ENCODE results near the gene PDLIM5.
"Not testable (repeated sequence)": the region's sequence is repeated elsewhere in the genome, so short reads cannot be mapped to it uniquely, and the experiment has no call there.

PDLIM5 gene

DNA sequence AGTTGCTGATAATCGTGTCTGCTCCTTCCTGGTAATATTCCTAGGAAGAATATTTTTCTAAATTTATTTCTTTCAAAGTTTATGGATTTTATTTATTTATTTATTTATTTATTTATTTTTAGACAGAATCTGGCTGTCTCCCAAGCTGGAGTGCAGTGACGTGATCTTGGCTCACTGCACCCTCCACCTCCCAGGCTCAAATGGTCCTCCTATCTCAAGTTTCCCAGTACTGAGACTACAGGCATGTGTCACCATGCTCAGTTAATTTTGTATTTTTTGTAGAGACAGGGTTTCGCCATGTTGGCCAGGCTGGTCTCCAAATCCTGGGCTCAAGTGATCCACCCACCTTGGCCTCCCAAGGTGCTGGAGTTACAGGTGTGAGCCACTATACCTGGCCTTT lies 48.9 kb downstream of the PDLIM5 start:
- no peak for DNase-seq

DNA sequence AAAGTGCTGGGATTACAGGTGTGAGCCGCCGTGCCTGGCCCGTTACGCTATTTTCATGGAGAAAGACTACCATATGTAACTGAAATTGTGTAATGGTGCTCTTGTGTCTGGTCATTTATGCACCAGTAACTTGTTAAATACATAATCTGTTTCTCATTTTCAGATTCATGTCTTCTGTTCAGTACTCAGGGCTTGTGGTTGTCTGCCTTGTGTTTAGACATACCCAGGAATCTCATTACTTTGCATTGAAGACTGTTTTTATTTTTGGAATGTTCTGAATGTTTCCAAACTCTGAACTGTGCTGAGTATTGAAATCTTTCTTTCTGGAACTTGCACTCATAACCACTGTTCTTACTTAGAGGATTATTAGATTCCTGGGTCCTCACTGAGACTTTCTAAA lies 52.8 kb downstream of the PDLIM5 start:
- DNase-seq = no peak

DNA sequence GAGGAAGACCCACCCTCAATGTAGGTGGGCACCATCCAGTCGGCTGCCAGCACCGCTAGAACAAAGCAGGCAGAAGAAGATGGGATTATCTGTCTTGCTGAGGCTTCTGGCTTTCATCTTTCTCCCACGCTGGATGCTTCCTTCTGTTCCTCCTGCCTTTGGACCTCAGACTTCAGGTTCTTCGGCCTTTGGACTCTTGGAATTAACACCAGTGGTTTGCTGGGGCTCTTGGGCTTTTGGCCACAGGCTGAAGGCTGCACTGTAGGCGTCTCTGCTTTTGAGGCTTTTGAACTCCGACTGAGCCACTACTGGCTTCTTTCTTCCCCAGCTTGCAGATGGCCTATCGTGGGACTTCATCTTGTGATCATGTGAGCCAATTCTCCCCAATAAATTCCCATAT lies 55.1 kb downstream of the PDLIM5 start:
- no peak for DNase-seq

DNA sequence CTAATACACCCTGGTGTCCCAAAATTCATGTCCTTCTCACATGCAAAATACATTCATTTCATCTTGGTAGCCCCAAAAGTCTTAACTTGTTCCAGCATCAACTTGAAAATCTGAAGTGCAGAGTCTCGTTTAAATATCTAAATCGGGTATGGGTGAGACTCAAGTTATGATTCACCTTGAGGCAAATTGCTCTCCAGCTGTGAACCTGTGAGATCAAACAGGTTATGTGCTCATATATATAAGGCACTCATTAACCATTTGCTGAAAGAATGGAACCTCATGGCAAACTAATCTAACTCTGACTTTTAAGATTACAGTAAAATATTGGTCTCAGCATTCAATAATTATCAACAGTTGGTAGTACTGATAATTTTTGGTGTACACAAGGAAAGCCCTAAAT lies 55.5 kb downstream of the PDLIM5 start:
- no peak for DNase-seq

DNA sequence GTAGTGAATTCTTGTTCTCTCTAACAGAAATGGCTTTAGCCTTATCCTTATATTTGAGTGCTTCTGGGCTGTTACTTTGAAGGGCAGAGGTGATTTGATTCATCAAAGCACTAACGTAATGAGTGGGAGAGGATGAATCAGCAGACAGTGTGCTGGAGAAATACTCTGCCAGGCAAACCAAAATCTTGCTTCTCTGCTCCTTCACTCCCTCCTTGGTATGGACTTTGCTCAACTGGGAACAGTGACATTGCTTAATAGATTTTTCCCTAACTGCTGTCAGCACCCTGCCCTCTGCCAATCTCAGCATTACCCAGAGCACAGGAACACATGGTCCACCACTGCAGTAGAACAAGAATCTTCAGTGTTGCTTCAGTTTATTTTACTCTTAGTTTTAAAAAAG lies 56.0 kb downstream of the PDLIM5 start:
- no peak for DNase-seq

DNA sequence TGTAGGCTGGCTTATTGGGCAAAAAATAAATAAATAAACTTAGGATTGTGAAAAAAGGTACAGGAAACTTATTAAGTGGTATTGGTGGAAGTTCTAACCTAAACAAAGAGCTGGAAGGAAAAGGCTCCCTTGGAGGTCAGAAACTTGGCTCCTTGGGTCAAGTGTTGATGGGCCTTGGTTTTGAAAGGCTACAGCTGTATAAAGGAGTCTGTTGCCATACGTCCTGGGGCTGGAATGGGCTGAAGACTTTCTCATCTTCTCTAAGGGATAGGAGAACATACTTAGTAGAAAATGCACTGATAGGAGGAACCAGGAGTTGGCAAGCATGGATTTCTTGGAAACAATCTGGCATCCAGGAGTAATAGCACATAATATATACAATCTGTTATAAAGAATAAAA lies 56.6 kb downstream of the PDLIM5 start:
- DNase-seq = no peak

DNA sequence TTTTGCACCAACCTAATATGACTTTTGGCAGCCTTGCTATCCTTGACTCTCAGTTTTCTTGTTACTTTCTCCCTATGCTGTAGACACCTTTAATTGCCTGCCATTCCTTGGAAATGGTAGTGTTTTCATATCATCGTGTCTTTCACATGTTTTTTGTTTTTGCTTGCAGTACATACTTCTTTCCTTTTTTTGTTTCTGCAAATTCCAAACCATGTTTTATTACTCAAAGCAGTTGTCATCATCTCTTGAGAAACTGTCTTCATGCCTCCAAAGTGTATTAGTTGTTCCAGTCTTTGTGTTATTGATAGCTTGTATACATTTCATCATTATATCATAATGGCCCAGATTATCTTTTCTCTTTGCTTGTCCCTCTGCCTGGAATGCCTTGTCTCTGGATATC lies 57.1 kb downstream of the PDLIM5 start:
- DNase-seq = no peak

DNA sequence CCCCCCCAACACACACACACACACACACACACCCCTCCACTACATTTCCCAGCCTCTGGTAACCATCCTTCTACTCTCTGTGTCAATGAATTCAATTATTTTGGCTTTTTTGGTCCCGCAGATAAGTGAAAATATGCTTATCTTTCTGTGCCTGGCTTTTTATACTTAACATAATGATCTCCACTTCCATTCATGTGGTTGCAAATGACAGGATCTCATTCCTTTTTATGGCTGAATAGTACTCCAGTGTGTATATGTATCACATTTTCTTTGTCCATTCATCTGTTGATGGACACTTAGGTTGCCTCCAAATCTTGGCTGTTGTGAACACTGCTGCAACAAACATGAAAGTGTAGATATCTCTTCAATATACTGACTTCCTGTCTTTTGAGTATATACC lies 59.8 kb downstream of the PDLIM5 start:
- no peak for DNase-seq

DNA sequence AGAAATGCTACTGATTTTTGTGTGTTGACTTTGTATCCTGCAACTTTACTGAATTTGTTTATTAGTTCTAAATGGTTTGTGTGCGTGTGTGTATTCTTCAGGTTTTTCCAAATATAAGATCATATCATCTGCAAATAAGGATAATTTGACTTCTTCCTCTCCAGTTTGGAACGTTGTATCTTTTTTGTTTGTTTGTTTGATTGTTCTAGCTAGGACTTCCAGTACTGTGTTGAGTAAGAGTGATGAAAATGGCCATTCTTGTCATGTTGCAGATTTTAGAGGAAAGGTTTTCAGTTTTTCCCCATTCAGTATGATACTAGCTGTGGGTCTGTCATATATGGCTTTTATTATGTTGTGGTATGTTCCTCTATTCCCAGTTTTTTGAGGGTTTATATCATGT lies 61.8 kb downstream of the PDLIM5 start:
- DNase-seq = not testable (repeated sequence)

DNA sequence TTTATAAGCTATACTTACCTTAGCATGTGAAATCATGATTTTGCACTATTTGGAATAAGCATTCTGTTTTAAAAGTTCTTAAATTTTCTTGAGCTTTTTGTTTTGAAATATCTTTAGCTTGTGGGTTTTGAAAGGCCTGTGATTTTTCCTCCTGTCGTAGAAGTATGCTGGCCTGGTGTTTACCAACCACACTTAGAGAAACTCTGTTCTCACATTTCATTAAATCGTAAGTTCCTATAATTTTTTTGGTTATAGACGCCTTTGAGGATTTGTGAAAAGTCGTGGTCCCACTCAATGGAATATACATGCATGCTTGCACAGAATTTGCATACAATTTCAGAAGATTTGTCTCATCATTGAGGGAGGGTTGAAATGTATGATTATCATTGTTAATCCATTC lies 63.6 kb downstream of the PDLIM5 start:
- DNase-seq = no peak

DNA sequence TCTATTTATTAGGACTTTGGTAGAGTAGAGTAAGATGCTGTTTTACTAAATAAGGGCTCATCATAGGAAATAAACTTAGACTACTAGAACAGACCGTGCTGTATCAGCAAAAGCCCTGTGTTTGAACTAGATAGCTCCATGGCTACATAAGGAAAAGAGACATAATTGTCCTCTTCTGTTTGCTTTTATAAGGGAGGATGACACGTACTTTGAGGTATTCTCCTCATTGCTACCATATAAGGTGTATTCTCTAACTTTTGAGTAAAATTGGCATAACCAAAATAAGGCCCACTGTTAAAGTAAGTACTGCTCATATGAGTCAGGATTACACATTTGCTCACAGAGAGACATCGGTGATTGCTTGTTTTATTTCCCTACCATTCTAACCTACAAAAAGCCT lies 64.3 kb downstream of the PDLIM5 start:
- no peak for DNase-seq

DNA sequence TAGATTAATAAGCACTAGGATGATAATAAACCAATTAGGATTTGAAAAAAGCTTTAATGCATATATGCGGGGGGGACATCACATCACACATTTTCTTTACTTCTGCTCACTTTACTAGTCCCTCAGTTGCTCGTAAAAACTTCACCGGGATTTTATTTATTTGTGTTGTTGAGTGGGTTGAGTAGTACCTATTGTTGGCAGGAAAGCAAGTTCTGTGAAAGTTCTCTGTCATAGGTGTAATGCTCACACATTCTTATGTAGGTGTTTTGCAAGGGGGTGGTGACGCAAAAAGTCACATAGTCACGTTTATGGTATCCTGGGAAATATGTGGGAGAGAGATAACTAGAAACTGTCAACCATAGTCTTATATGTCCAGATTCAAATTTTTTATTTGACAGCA lies 65.3 kb downstream of the PDLIM5 start:
- DNase-seq = no peak

DNA sequence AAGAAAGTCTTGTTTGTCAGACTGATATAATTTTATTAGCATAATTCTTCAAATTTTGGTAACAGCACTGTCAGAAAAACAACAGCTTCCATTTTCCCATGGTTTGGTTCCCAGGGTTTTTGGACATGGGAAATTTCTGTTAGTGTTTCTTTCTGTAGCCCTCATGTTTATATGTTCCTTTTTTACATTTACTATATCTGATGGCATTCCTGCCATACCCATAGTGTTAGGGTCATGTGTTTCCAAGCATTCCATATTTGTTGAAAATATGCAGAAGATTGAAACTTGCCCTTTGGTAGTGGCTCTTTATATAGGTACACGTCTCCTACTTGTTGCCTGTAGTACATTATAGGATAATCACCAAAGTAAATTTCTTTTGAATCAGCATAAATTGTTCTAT lies 65.8 kb downstream of the PDLIM5 start:
- no peak for DNase-seq

DNA sequence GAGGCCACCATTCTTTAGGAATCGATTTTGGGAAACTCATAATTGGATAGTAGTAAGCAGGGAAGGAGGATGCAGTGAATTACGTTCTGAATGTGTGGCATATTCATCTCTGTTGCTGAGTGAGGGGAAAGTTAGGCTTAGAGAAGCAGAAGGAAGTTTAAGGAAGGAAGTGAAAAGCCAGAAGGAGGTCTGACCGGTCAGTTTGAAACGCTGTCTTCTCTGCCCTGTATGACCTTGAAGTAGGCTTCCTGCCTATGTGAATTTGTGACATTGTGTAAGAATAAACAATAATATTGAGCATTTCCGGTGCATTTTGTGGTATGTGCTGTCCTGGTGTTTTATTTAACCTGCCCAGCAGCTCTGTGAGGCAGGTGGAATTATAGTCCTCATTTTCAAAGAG lies 67.3 kb downstream of the PDLIM5 start:
- DNase-seq = no peak

DNA sequence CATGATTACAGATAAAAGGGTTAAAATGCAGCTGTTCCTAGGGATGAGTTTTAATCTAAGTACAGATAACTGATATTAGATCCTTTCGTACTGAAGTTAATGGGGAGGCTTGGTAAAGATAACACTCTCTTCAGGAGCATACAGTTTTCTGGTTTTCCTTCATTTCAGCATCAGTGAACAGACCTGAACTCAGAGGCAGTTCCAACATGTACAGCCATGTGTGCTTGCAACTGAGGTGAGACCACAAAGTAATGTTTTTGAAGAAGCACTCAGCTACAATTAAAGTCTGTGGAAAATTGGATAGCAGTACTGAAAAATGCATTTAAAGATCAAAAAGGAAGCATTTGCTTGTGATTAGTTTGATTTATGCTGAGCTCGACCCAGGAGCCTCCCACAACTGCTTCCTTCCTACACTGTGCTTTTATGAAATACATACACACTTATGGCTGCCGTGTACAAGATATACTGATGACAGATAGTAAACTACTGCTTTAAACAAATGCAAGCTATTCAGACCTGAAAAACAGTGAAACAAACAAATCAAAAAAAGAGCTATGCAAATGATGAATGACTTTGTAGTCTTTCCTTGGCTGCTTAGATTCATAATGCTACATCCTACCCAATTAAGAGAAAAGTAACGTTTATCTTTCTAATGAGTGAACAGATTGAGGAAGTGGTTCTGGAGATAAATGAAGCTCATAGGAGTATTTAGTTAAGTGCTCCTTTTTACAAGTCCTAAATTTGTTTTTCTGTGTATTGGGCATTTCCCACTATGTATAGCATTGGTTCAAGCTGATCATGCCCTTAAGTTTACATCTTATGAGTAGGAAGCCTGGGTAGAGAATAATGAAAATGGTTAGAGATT lies 68.4 kb downstream of the PDLIM5 start:
- no peak for DNase-seq

DNA sequence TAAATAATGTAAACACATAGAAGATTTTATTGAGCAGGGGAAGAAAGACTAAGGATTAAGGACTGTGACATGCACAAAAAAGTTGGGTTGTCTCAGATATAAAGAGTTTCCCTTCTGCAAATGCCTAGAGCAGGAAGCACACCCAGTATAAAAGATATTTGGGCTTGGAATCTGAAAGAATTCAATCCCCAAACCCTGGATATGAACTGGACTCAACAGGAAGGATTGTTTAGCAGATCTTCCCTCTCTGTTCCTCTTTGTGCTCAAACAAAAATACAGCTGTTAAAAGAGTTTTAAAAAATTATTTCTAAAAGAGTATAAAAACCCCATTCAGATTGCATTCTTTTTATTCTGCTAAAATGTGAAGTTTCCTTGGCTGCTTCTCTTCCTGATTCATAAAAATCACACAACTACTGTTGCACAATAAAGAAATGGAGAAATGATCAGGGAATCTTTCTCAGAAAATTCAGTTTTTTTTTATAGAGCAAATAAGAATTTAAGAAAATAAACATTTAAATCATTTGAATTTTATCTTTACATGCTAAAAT lies 71.4 kb downstream of the PDLIM5 start:
- DNase-seq = no peak

DNA sequence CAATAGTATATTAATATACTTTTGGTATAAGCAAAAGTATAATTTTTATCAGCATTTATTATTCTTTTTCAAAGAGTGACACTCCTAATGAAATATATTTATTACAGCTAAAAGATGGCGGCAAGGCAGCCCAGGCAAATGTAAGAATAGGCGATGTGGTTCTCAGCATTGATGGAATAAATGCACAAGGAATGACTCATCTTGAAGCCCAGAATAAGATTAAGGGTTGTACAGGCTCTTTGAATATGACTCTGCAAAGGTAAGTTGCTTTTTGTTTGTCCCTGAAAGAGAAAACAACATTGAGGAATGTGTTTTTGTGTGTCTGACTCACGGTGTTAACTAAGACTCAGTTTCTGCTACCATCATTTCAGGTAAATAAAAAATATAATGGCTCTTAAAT lies 71.9 kb downstream of the PDLIM5 start:
- DNase-seq = no peak

DNA sequence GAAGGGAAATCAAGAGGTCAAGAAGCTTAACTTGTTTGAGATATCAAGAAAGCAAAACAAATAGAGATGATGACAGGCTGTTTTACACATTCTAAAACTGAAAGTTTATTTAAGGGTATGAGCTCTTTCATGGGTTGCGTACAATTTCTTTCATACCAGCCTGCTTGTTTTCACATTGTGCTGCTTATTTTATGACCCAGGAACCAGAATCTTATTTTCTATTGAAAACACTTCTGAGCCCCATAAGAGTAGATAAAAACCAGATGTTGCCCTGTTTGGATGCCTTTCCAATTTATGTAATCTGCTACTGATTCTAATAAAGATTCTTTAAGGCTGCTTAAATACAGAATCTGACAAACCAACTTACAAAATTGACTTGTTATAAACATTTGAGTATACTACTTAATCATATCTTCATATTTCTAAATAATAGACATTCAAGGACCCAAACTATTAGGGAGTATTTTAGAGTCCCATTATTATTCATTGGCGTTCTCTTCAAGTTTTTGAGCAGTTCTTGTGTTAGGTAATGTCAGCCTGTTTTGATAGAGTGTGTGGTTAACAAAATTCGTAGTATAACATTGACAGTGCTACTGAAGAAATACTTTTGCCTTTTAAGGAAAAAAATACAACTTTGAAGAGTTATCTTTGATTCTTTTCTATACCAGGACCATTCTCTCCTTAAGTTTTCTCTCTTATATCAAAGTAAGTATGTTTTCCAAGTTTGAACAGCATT lies 74.4 kb downstream of the PDLIM5 start:
- no peak for DNase-seq

DNA sequence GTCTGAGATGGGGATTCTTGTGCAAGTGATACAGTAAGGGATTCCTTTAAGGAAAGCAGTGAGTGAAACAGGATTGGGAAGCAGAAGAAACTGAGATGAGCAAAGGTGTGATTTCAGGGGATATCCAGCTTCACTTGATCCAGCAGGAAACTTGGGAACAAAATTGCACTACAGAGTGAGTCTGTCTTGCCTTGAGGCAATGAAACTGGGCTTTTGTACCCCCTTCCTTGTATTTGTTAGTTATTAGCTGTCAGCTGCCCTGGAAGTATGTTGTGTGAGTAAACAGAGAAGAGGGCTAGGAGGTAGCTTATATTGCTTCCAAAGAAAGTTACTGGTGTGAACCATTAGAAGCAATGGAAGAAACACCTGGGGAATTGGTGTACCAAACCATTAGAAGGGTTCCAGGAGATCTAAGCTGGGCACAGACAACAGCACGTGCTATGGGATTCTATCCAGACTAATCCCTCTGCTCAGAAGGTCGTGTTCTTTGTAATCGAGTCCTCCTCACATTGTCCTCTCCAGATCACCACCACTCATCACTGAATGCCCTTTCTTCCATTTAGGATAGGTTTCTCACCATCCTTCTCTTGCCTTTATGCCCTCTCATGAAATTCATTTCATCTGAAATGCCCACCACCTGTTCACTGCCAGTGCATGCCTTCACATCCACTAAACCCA lies 76.0 kb downstream of the PDLIM5 start:
- DNase-seq = no peak

DNA sequence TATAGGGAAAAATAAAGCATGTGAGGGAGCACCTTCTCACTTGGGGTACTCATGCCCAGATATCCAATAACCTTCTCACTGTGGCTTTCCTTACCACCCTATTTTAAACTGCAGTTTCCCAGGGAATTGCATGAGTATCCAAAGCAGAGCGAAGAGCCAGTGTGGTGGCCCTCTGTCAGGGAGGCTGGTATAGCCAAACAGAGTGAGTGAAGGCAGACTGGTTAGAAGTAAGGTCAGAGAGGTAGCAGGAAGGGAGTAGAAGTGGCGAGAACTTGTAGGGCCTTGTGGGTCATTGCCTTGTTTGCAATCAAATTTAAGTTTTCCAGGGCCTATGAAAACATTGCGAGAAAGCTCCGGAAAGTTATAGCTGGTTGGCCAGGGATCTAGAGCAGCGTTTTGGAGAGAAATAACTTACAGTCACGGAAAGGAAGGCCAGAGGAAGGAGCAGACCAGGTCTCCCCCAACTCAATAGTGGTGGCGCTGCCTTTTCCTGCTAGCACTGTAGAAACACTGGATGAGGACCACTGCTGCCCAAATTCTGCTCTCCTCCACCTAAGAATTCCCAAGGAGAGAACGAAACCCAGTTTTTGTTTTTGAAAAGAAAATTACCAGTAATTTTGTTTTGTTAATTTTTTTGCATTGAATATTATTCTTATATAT lies 77.2 kb downstream of the PDLIM5 start:
- DNase-seq = no peak

DNA sequence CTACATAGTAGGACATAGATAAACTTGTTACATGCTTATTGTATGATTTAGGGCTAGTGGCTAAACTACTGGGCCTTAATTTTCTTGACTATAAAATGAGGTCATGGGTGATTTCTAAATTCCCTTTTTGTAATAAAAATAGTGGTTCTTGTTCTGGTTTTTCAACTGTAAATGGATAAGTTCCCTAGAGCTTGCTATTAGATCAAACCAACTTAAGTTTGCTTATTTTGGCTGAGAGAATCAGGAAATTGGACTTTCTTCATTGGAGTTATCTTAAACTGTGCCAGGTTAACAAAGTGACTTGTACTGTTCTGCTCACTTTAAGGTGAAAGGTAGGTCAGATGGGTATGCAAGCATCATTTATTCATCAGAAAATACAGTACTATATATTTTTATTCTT lies 78.3 kb downstream of the PDLIM5 start:
- DNase-seq = no peak

DNA sequence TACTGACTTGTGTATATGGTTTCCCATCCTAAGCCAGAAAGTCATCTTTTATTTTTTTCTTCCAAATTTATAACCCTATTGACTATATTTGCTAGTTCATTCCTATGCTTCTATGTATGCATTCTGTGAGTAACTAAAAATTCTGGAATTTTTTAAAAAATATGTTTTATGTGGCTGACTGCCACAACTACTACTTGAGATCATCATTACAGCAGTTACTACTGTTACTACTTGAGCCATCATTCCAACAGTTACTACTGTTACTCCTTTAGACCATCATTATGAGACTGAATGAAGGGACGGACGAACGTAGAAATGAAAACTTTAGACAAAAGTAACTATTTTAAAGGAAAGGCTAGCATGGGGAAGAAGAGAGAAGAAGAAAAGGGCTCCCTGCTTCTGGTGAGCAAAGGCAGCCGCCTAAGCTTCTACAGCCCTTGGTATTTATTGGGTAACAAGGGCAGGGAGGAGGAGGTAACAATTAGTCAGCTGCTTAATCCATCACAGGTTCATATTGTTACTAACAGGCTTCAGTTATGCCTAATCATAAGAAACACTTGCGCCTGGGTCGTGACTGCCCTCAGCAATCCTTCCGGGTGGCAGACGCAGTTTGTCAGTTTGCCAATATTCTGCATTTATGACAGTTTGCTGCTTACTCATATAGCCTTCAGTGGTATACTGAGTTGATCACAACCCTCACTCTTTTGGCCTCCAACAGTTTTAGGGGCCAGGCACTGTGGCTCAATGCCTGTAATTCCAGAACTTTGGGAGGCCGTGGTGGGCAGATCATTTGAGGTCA lies 80.4 kb downstream of the PDLIM5 start:
- no peak for DNase-seq
